CD4-positive, alpha-beta T cell treated with Interferon gamma for 1 hour (primary cell): ENCODE measurements around the gene EXOC3.

Source experiments
- DNase-seq: peaks from one replicate; pipeline ENCODE4 v3.0.0-alpha.2; 2020

Gene EXOC3

GRCh38 chr5:489689-490080 lies 46.7 kb downstream of the EXOC3 start:
- no peak for DNase-seq

- DNase-seq: no peak
Observed at GRCh38 chr5:490116-491106, 47.4 kb downstream of the EXOC3 start.

GRCh38 chr5:491119-491855 lies 48.3 kb downstream of the EXOC3 start:
- DNase-seq: no peak

- DNase-seq: no peak
Observed at GRCh38 chr5:491856-492155, 48.8 kb downstream of the EXOC3 start.

- DNase-seq: no peak
Observed at GRCh38 chr5:492314-492893, 49.4 kb downstream of the EXOC3 start.

- DNase-seq: no peak
Observed at GRCh38 chr5:493119-493701, 50.2 kb downstream of the EXOC3 start.

GRCh38 chr5:493758-494157 lies 50.8 kb downstream of the EXOC3 start:
- DNase-seq: no peak

GRCh38 chr5:494667-495255 lies 51.8 kb downstream of the EXOC3 start:
- DNase-seq: no peak

GRCh38 chr5:496028-496427 lies 53.1 kb downstream of the EXOC3 start:
- DNase-seq: no peak

GRCh38 chr5:497090-497700 lies 54.2 kb downstream of the EXOC3 start:
- DNase-seq: no peak

GRCh38 chr5:497871-498509 lies 55.0 kb downstream of the EXOC3 start:
- DNase-seq: no peak

- no peak for DNase-seq
Observed at GRCh38 chr5:499233-500209, 56.5 kb downstream of the EXOC3 start.

- DNase-seq: no peak
Observed at GRCh38 chr5:500491-500890, 57.5 kb downstream of the EXOC3 start.

GRCh38 chr5:501105-501830 lies 58.3 kb downstream of the EXOC3 start:
- no peak for DNase-seq

- DNase-seq: no peak
Observed at GRCh38 chr5:501831-502184, 58.8 kb downstream of the EXOC3 start.

- DNase-seq: no peak
Observed at GRCh38 chr5:502325-503079, 59.5 kb downstream of the EXOC3 start.

- no peak for DNase-seq
Observed at GRCh38 chr5:504326-505154, 61.6 kb downstream of the EXOC3 start.

- DNase-seq: no peak
Observed at GRCh38 chr5:505951-506525, 63.1 kb downstream of the EXOC3 start.
